ENCODE data around the gene TNNT3. TPM values are rescaled to one million over a fixed set of nuclear protein-coding genes. Genes with fewer than 3 reads are reported as not detected.
A peak's percentile ranks its signal among the peaks of the same experiment; 100 is the strongest.

The TNNT3 gene
- total and polyA plus RNA-seq, 8 donors: 1.7 to 4.4 (median 2.5) TPM

- H3K9me3 ChIP-seq: no peaks in the 10 kb centered on the region
- H3K4me1 ChIP-seq: peaks cover 0 to 27% of the 10 kb centered on the region in 2 donors
- H3K36me3 ChIP-seq: peaks cover 0 to 58% of the 10 kb centered on the region in 2 donors
- no peak overlapping the region for H3K4me3 ChIP-seq
- DNase-seq (peak in 1 of 4 donors; percentile 27), ATAC-seq (no peak)
- H3K27ac ChIP-seq: no peak overlapping the region
- intact Hi-C loops (cut with DNase I): loop anchor here in 1 of 2 donors (5.0 kb wide), 1 partner anchor 263 kb away; no protein-coding TSS in a partner anchor
- peaks cover 0 to 30% of the 10 kb centered on the region in 2 donors for H3K27me3 ChIP-seq
- TF ChIP-seq CTCF (IDR thresholded peaks at IDR 0.05): no peak
These were observed 30.7 kb upstream of the TNNT3 start for GRCh38 chr11:1888811-1889210.

- peaks cover 0 to 30% of the 10 kb centered on the region in 2 donors for H3K27me3 ChIP-seq
- ATAC-seq (peak; percentile 44), DNase-seq (peak in 2 of 4 donors; percentile 41 to 82)
- no peaks in the 10 kb centered on the region for H3K9me3 ChIP-seq
- no peak for TF ChIP-seq CTCF (IDR thresholded peaks at IDR 0.05)
- no peak overlapping the region for H3K4me3 ChIP-seq
- H3K36me3 ChIP-seq: peaks cover 0 to 52% of the 10 kb centered on the region in 2 donors
- H3K27ac ChIP-seq: no peak overlapping the region
- intact Hi-C loops (cut with DNase I): loop anchor here in 1 of 2 donors (5.0 kb wide), 1 partner anchor 263 kb away; no protein-coding TSS in a partner anchor
- H3K4me1 ChIP-seq: peaks cover 0 to 27% of the 10 kb centered on the region in 2 donors
These were observed 30.1 kb upstream of the TNNT3 start for GRCh38 chr11:1889224-1889930.

- Histone ChIP-seq H3K4me1 (peaks cover 0 to 27% of the 10 kb centered on the region in 2 donors), H3K27ac (no peak overlapping the region), H3K36me3 (peaks cover 0 to 44% of the 10 kb centered on the region in 2 donors), H3K4me3 (no peak overlapping the region), H3K27me3 (peaks cover 0 to 30% of the 10 kb centered on the region in 2 donors), H3K9me3 (no peaks in the 10 kb centered on the region)
- intact Hi-C loops (cut with DNase I): loop anchor here in 1 of 2 donors (5.0 kb wide), 1 partner anchor 262 kb away; no protein-coding TSS in a partner anchor
- no peak for ATAC-seq
- peak in 2 of 4 donors; percentile 31 to 74 for DNase-seq
- no peak for TF ChIP-seq CTCF (IDR thresholded peaks at IDR 0.05)
These were observed 29.3 kb upstream of the TNNT3 start for GRCh38 chr11:1889941-1890855.

GRCh38 chr11:1890856-1891830 lies 28.4 kb upstream of the TNNT3 start:
- peaks cover 0 to 34% of the 10 kb centered on the region in 2 donors for H3K36me3 ChIP-seq
- H3K27me3 ChIP-seq: peaks cover 0 to 30% of the 10 kb centered on the region in 2 donors
- ATAC-seq (no peak), DNase-seq (peak in 1 of 4 donors; percentile 64)
- H3K4me3 ChIP-seq: no peak overlapping the region
- peaks cover 0 to 27% of the 10 kb centered on the region in 2 donors for H3K4me1 ChIP-seq
- H3K27ac ChIP-seq: no peak overlapping the region
- intact Hi-C loops (cut with DNase I): no loop called here
- no peak for TF ChIP-seq CTCF (IDR thresholded peaks at IDR 0.05)
- no peaks in the 10 kb centered on the region for H3K9me3 ChIP-seq

Measured in left lung (tissue), 10 donors.